22Rv1 (cell line): Measurements from ENCODE around the gene NAA38.
A peak's percentile ranks its signal among the peaks of the same experiment; 100 is the strongest.

Source experiments
- H3K27ac ChIP-seq: fragments of 450-650 bp; 2 replicates; pipeline ENCODE4 v1.5.1; 2017
- ZFX ChIP-seq: fragments of 450-650 bp; IDR thresholded peaks from 2 replicates; pipeline ENCODE4 v1.6.1; 2017; ENCODE audit warnings: antibody characterized with exemption, borderline replicate concordance
- TF ChIP-seq, protein P1 (sequence below): fragments of 450-650 bp; IDR thresholded peaks from 2 replicates; pipeline ENCODE4 v1.5.1; 2017; ENCODE audit warnings: mild to moderate bottlenecking

The NAA38 gene, protein sequence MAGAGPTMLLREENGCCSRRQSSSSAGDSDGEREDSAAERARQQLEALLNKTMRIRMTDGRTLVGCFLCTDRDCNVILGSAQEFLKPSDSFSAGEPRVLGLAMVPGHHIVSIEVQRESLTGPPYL

DNA sequence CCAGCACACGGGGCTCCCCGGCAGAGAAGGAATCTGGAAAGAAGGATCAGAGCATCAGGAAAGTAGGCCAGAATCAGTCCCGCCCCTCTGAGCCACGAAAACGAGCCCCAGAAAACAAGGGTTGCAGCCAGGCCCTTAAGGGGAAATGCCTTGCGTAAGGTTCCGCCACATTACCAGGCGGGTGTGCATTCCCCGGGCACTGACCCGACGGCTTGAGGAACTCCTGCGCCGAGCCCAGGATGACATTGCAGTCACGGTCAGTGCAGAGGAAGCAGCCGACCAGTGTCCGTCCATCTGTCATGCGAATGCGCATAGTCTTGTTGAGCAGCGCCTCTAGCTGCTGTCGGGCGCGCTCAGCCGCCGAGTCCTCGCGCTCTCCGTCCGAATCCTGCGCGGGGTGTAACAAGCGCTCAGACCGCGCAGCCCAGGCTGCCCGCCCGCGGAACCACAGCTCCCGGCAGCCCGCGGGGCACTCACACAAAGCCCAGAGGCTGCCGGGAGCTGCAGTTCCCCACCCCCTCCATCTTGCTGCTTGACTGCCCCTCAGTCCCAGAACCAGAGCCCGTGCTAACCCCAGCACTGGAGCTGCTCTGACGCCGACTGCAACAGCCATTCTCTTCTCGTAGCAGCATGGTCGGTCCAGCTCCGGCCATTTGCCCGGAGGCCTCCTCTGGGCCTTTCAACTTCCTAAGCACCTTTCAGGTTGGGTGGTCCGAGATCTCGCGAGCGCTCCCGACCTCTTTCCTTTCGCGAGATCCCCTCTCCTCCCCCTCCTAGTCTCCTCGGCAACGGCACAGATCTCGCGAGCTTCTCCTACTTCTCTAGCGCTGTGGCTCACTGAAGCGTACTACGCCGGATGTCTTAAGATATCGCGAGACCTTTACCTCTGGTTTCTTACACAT is at the start of gene NAA38:
Gene NAA38, minus strand, starts transcription at position 749 of the 902 bp plus-strand sequence. Its CDS starts 96 bp downstream, at position 653.
- H3K27ac ChIP-seq: peak within 1 kb of the TSS; percentile 98
- no peak for TF ChIP-seq ZFX
- TF ChIP-seq, protein P1, sequence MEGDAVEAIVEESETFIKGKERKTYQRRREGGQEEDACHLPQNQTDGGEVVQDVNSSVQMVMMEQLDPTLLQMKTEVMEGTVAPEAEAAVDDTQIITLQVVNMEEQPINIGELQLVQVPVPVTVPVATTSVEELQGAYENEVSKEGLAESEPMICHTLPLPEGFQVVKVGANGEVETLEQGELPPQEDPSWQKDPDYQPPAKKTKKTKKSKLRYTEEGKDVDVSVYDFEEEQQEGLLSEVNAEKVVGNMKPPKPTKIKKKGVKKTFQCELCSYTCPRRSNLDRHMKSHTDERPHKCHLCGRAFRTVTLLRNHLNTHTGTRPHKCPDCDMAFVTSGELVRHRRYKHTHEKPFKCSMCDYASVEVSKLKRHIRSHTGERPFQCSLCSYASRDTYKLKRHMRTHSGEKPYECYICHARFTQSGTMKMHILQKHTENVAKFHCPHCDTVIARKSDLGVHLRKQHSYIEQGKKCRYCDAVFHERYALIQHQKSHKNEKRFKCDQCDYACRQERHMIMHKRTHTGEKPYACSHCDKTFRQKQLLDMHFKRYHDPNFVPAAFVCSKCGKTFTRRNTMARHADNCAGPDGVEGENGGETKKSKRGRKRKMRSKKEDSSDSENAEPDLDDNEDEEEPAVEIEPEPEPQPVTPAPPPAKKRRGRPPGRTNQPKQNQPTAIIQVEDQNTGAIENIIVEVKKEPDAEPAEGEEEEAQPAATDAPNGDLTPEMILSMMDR: peak; percentile 55

DNA sequence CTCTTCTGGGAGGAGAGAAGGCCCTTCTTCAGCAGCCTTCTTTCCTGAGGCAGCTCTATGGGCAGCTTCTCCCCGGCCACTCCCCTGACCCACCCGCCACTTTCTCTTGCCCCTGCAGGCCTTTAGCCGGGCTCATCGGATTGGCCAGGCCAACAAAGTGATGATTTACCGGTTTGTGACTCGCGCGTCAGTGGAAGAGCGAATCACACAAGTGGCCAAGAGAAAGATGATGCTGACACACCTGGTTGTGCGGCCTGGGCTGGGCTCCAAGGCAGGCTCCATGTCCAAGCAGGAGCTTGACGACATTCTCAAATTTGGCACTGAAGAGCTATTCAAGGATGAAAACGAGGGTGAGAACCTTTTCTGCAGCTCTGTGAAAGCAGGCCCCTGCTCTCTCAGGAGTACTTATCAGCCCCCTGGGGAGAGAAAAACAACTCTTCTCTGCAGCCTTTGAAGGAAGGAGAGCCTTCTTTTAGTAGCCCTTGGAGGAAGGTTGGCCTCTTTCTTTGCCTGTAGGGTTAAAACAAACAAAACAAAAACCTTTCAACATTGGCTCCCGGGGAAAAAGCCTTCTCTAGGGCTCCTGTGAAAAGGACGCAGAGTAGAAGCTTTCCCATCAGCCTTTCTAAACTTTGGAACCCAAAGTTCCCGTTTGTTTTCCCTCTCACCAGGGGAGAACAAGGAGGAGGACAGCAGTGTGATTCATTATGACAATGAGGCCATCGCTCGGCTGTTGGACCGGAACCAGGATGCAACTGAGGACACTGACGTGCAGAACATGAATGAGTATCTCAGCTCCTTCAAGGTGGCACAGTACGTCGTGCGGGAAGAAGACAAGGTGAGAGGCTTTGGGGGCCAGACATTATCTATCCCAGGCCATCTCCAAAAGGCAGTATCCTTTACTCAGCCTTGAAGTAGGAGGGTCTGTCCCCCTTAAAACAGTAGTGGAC is 46.1 kb upstream of the NAA38 start:
- no peak overlapping the region for H3K27ac ChIP-seq
- no peak for TF ChIP-seq ZFX
- TF ChIP-seq, protein P1: no peak

DNA sequence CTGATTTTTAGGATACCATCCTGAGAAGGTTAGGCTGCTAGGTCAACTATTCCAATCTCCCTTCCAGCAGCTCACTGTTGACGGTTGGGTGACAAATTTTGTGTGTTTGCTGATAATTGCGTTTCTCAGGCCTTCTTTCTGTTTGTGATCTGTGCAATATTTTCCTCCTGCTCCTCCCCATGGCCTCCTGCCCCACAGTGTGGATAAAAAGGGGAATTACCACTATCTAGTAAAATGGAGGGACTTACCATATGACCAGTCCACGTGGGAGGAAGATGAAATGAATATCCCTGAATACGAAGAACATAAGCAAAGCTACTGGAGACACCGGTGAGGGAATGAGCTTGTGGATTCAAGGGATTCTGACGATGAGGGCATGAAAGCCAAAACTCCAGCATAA is 40.4 kb upstream of the NAA38 start:
- TF ChIP-seq ZFX: no peak
- TF ChIP-seq, protein P1: peak; percentile 16; the same call in 1 of the 2 replicates
- no peak overlapping the region for H3K27ac ChIP-seq

DNA sequence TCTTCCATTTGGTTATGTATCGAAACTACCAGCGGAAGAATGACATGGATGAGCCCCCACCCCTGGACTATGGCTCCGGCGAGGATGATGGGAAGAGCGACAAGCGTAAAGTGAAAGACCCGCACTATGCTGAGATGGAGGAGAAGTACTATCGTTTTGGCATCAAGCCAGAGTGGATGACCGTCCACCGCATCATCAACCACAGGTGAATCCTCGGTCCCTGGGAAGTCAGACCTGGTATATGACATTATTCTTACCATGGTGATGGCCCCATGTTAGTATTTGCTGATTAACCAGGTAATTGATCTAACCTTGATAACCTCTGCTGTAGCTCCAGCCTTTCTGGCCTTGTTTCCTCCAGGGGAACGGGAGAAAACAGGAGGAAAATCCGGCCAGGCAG is 39.7 kb upstream of the NAA38 start:
- TF ChIP-seq, protein P1: no peak
- no peak for TF ChIP-seq ZFX
- H3K27ac ChIP-seq: no peak overlapping the region

DNA sequence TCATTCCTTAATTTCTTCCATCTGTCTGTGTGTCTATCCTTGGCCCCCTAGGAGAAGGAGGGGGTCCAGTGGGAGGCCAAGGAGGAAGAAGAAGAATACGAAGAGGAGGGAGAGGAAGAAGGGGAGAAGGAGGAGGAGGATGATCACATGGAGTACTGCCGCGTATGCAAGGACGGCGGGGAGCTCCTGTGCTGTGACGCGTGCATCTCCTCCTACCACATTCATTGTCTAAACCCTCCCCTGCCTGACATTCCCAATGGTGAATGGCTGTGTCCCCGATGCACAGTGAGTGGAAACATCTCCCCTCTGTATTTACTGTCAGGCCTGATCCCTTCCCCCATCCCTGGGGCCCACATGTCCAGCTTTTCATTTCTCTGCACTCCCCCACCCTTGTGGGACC is 37.5 kb upstream of the NAA38 start:
- TF ChIP-seq ZFX: no peak
- TF ChIP-seq, protein P1: no peak
- no peak overlapping the region for H3K27ac ChIP-seq

DNA sequence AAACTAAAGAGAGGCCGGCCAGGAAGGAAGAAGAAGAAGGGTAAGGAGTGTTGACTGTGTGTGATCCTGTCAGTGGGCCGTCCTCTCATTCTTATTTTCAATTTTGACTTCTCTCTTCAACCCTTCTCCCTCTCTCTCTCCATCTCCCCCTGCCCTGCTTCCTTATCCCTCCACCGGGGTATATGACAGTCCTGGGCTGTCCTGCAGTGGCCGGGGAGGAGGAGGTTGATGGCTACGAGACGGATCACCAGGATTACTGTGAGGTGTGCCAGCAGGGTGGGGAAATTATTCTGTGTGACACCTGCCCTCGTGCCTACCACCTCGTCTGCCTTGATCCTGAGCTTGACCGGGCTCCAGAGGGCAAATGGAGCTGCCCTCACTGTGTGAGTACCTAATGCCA is 36.9 kb upstream of the NAA38 start:
- TF ChIP-seq, protein P1: no peak
- no peak for TF ChIP-seq ZFX
- no peak overlapping the region for H3K27ac ChIP-seq
